Gastroesophageal sphincter (tissue), 3 donors: Measurements from ENCODE around the gene ZEB2.

Experiments used
- EP300 ChIP-seq: sonication (generic); formaldehyde crosslinking; IDR thresholded peaks from one replicate; pipeline ENCODE4 v1.6.1; 2017; ENCODE audit warnings: antibody characterized with exemption, mild to moderate bottlenecking
- POLR2A ChIP-seq, 2 donors: fragments of 450-650 bp; IDR thresholded peaks; one replicate each; pipeline ENCODE4 v1.6.1; 2017; ENCODE audit warnings: antibody characterized with exemption in 2 of 2, mild to moderate bottlenecking in 2 of 2, moderate library complexity in 1 of 2
- POLR2AphosphoS5 ChIP-seq: sonication (generic); formaldehyde crosslinking; IDR thresholded peaks from one replicate; pipeline ENCODE4 v1.6.1; 2017; ENCODE audit warnings: antibody characterized with exemption
- TF ChIP-seq, protein P1 (sequence below), 4 experiments: fragments of 200-600 bp in 2 of 4; fragments of 450-650 bp in 2 of 4; sonication (generic) in 1 of 4; IDR thresholded peaks; one replicate each; pipeline ENCODE4 v1.5.1; 2017 to 2019; ENCODE audit warnings: antibody characterized with exemption in 4 of 4, mild to moderate bottlenecking in 2 of 4, moderate library complexity in 2 of 4

GRCh38 chr2:144516981-144517865 is 2.7 kb downstream of the ZEB2 start:
- TF ChIP-seq, protein P1, sequence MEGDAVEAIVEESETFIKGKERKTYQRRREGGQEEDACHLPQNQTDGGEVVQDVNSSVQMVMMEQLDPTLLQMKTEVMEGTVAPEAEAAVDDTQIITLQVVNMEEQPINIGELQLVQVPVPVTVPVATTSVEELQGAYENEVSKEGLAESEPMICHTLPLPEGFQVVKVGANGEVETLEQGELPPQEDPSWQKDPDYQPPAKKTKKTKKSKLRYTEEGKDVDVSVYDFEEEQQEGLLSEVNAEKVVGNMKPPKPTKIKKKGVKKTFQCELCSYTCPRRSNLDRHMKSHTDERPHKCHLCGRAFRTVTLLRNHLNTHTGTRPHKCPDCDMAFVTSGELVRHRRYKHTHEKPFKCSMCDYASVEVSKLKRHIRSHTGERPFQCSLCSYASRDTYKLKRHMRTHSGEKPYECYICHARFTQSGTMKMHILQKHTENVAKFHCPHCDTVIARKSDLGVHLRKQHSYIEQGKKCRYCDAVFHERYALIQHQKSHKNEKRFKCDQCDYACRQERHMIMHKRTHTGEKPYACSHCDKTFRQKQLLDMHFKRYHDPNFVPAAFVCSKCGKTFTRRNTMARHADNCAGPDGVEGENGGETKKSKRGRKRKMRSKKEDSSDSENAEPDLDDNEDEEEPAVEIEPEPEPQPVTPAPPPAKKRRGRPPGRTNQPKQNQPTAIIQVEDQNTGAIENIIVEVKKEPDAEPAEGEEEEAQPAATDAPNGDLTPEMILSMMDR (IDR thresholded peaks at IDR 0.05): no peak
- TF ChIP-seq POLR2A (IDR thresholded peaks at IDR 0.05) (peak; percentile 15 to 32), POLR2AphosphoS5 (peak; percentile 86), EP300 (no peak)
